Measurements from ENCODE around the gene TAS2R41. TPM values are rescaled to one million over a fixed set of nuclear protein-coding genes. Genes with fewer than 3 reads are reported as not detected.

The TAS2R41 gene
- total RNA-seq, 1 experiment from 2014 or later, result not detected

- Mint-ChIP-seq H3K9me3 (no peaks in the 10 kb centered on the region; a peak in 1 of 5 replicates), H3K27ac (no peak overlapping the region), H3K4me1 (peaks cover 4 to 7% of the 10 kb centered on the region in 2 experiments), H3K4me3 (no peak overlapping the region), H3K36me3 (ENCODE audit: insufficient read depth in 1 of 3, low read depth in 3 of 3) (no peaks in the 10 kb centered on the region), H3K27me3 (ENCODE audit: low read depth) (no peaks in the 10 kb centered on the region; the same call in 1 of the 2 replicates)
- H3K79me2 ChIP-seq (ENCODE audit: insufficient read depth, low read length), result no peaks in the 10 kb centered on the region
- no peaks in the 10 kb centered on the region for H4K20me1 ChIP-seq (ENCODE audit: control insufficient read depth, insufficient read depth, insufficient read length)
- H3K27me3 ChIP-seq (ENCODE audit: insufficient read depth, low read length), result no peaks in the 10 kb centered on the region
- H2BK120ac ChIP-seq (ENCODE audit: low read depth, low read length, poor library complexity, severe bottlenecking), result no peak overlapping the region
- no peak overlapping the region for H2BK15ac ChIP-seq (ENCODE audit: low read depth, low read length)
- H2AFZ ChIP-seq (ENCODE audit: low read length), result no peak overlapping the region
- H3K18ac ChIP-seq (ENCODE audit: insufficient read length, low read depth, low read length), result no peak overlapping the region
- H3K23ac ChIP-seq (ENCODE audit: insufficient read length, low read depth, low read length), result no peak overlapping the region
- H2AK5ac ChIP-seq (ENCODE audit: insufficient read length, low read length), result no peak overlapping the region
- no CpG with 5 or more reads among the region's 5 CpGs for WGBS (ENCODE audit: extremely low coverage, insufficient read length, low lambda C conversion rate)
- no peaks in the 10 kb centered on the region for H3K79me1 ChIP-seq (ENCODE audit: insufficient read depth, low read depth, low read length, poor library complexity, severe bottlenecking)
- no peak overlapping the region for H4K5ac ChIP-seq (ENCODE audit: insufficient read length, low read depth, low read length)
- no peaks in the 10 kb centered on the region for H3K4me1 ChIP-seq (ENCODE audit: insufficient read depth, low read length)
- H2BK5ac ChIP-seq (ENCODE audit: insufficient read length, low read length), result no peak overlapping the region
- H2BK20ac ChIP-seq (ENCODE audit: low read depth, low read length, poor library complexity, severe bottlenecking), result no peak overlapping the region
- no peak overlapping the region for H3T11ph ChIP-seq (ENCODE audit: low read length)
- no peaks in the 10 kb centered on the region for H3K9me3 ChIP-seq (ENCODE audit: control insufficient read depth, low read depth, low read length)
- no peak overlapping the region for H2BK12ac ChIP-seq (ENCODE audit: insufficient read length, low read depth, low read length)
- no peak overlapping the region for H4K8ac ChIP-seq (replicated peaks; ENCODE audit: insufficient read length, low read depth, low read length)
- DNase-seq, result no peak
- H3K23me2 ChIP-seq (ENCODE audit: insufficient read length, low read depth, low read length, poor library complexity, severe bottlenecking), result peaks cover 2% of the 10 kb centered on the region
- H4K91ac ChIP-seq (ENCODE audit: insufficient read length, low read depth, low read length), result no peak overlapping the region
- H3K56ac ChIP-seq (ENCODE audit: insufficient read length, low read depth, low read length), result no peak overlapping the region
- no peak overlapping the region for H3K4ac ChIP-seq (ENCODE audit: low read depth, low read length)
- H3K9ac ChIP-seq (ENCODE audit: extremely low read depth, insufficient read length, low read length), result no peak overlapping the region
- no peak overlapping the region for H3K14ac ChIP-seq (ENCODE audit: insufficient read depth, low read length)
- no peak overlapping the region for H3K4me2 ChIP-seq (ENCODE audit: insufficient read depth, insufficient read length, low read length)
- TF ChIP-seq CTCF (conservative IDR thresholded peaks at IDR 0.05), result no peak
- no peak overlapping the region for H3K27ac ChIP-seq (ENCODE audit: insufficient read length, low read depth, low read length)
Observed at GRCh38 chr7:143504215-143504936, 26.7 kb downstream of the TAS2R41 start.
